Activated CD8-positive, alpha-beta T cell treated with anti-CD3 and anti-CD28 coated beads for 36 hours (primary cell): Measurements from ENCODE around the gene ZNF69. TPM values are rescaled to one million over a fixed set of nuclear protein-coding genes. Genes with fewer than 3 reads are reported as not detected.
"Not testable (repeated sequence)": the region's sequence is repeated elsewhere in the genome, so short reads cannot be mapped to it uniquely, and the experiment has no call there.

ENCODE experiments used
- ATAC-seq: fragments of 200-7000 bp; cut with Tn5 transposase; one replicate; pipeline ENCODE4 v1.10.0; 2021; ENCODE audit warnings: mild to moderate bottlenecking, moderate library complexity
- CTCF ChIA-PET: fragments of 350-600 bp; sonication (Branson Sonifier 250); formaldehyde crosslinking; loops from one replicate; lab custom pipeline; 2021; ENCODE audit warnings: antibody characterized with exemption; lab: Charles Lee
- POLR2A ChIA-PET: fragments of 350-600 bp; sonication (Branson Sonifier 250); formaldehyde crosslinking; loops from one replicate; lab custom pipeline; 2021; ENCODE audit warnings: antibody characterized with exemption; lab: Charles Lee
- DNase-seq: peaks from one replicate; pipeline ENCODE4 v3.0.0-alpha.2; 2020
- H3K27ac Mint-ChIP-seq: one replicate; pipeline ENCODE4 v1.8.0; 2021; ENCODE audit warnings: mild to moderate bottlenecking, mixed read lengths
- H3K27me3 Mint-ChIP-seq: one replicate; pipeline ENCODE4 v1.8.0; 2021; ENCODE audit warnings: mixed read lengths
- H3K36me3 Mint-ChIP-seq: one replicate; pipeline ENCODE4 v1.8.0; 2021; ENCODE audit warnings: low read depth, mixed read lengths
- H3K4me1 Mint-ChIP-seq: one replicate; pipeline ENCODE4 v1.8.0; 2021; ENCODE audit warnings: low read depth, mixed read lengths
- H3K4me3 Mint-ChIP-seq: one replicate; pipeline ENCODE4 v1.8.0; 2021; ENCODE audit warnings: mild to moderate bottlenecking, moderate library complexity, mixed read lengths
- H3K9me3 Mint-ChIP-seq: one replicate; pipeline ENCODE4 v1.8.0; 2021; ENCODE audit warnings: mixed read lengths
- CTCF ChIP-seq: fragments of 200-600 bp; IDR thresholded peaks from one replicate; pipeline ENCODE4 v1.8.0; 2022; ENCODE audit warnings: antibody characterized with exemption, mild to moderate bottlenecking
- intact Hi-C: fragments of 100-400 bp; cut with micrococcal nuclease; formaldehyde crosslinking; loops from one replicate; pipeline ENCODE4 v1.10.0; 2022
- total RNA-seq, 2 experiments: library from RNA; stranded (reverse); gene quantifications; one replicate each; pipeline ENCODE4 v1.2.3, GENCODE V29; 2021

The ZNF69 gene
- total RNA-seq, 2 experiments from 2014 or later = 1.8 to 3.1 TPM

GRCh38 chr19:11860721-11861120, 26.9 kb upstream of the ZNF69 start:
- ChIA-PET POLR2A (no interaction called here), CTCF (interaction anchor here (1.5 kb wide), 1 partner anchor 63 kb away, joined by 4 read pairs; the partner anchor contains the start of gene ZNF491)
- Mint-ChIP-seq H3K36me3 (peaks cover 86% of the 10 kb centered on the region), H3K4me3 (no peak overlapping the region), H3K4me1 (no peaks in the 10 kb centered on the region), H3K27me3 (no peaks in the 10 kb centered on the region), H3K27ac (no peak overlapping the region), H3K9me3 (peaks cover 66% of the 10 kb centered on the region)
- DNase-seq (no peak), ATAC-seq (no peak)
- no peak for TF ChIP-seq CTCF
- intact Hi-C loops = no loop called here

GRCh38 chr19:11861301-11861700, 26.3 kb upstream of the ZNF69 start:
- DNase-seq (no peak), ATAC-seq (no peak)
- POLR2A ChIA-PET = no interaction called here
- Mint-ChIP-seq H3K4me3 (no peak overlapping the region), H3K27ac (no peak overlapping the region), H3K4me1 (no peaks in the 10 kb centered on the region), H3K27me3 (no peaks in the 10 kb centered on the region), H3K36me3 (peaks cover 86% of the 10 kb centered on the region), H3K9me3 (peaks cover 70% of the 10 kb centered on the region)
- TF ChIP-seq CTCF = no peak
- CTCF ChIA-PET = interaction anchor here (1.5 kb wide), 1 partner anchor 63 kb away, joined by 4 read pairs; the partner anchor contains the start of gene ZNF491
- intact Hi-C loops = no loop called here

- H3K27ac Mint-ChIP-seq, POLR2A ChIA-PET, ATAC-seq, CTCF ChIA-PET, H3K4me3 Mint-ChIP-seq, H3K4me1 Mint-ChIP-seq, H3K27me3 Mint-ChIP-seq, intact Hi-C loops, DNase-seq: not testable (repeated sequence)
- Mint-ChIP-seq H3K9me3 (peaks cover 63% of the 10 kb centered on the region), H3K36me3 (peaks cover 71% of the 10 kb centered on the region)
These were observed 19.8 kb upstream of the ZNF69 start for GRCh38 chr19:11867766-11868165.

GRCh38 chr19:11868188-11868587, 19.4 kb upstream of the ZNF69 start:
- no peak overlapping the region for H3K4me3 Mint-ChIP-seq
- H3K9me3 Mint-ChIP-seq = peaks cover 63% of the 10 kb centered on the region
- H3K27me3 Mint-ChIP-seq = no peaks in the 10 kb centered on the region
- peaks cover 69% of the 10 kb centered on the region for H3K36me3 Mint-ChIP-seq
- DNase-seq (no peak), ATAC-seq (no peak)
- POLR2A ChIA-PET = no interaction called here
- no peak for TF ChIP-seq CTCF
- H3K27ac Mint-ChIP-seq = no peak overlapping the region
- CTCF ChIA-PET = no interaction called here
- no peaks in the 10 kb centered on the region for H3K4me1 Mint-ChIP-seq
- intact Hi-C loops = no loop called here

- intact Hi-C loops = no loop called here
- H3K4me3 Mint-ChIP-seq = no peak overlapping the region
- no peaks in the 10 kb centered on the region for H3K27me3 Mint-ChIP-seq
- peaks cover 3% of the 10 kb centered on the region for H3K4me1 Mint-ChIP-seq
- peaks cover 25% of the 10 kb centered on the region for H3K36me3 Mint-ChIP-seq
- H3K9me3 Mint-ChIP-seq = peaks cover 35% of the 10 kb centered on the region
- TF ChIP-seq CTCF = no peak
- ATAC-seq = no peak
- ChIA-PET CTCF (interaction anchor here (0.9 to 2.0 kb wide), 3 partner anchors 12 to 75 kb away, joined by 3 to 7 read pairs (median 6); partner anchors contain the start of gene ZNF491), POLR2A (no interaction called here)
- H3K27ac Mint-ChIP-seq = no peak overlapping the region
- no peak for DNase-seq
These were observed 15.0 kb upstream of the ZNF69 start for GRCh38 chr19:11872624-11873023.
